Measurements from ENCODE around the gene MYO1B. TPM values are rescaled to one million over a fixed set of nuclear protein-coding genes. Genes with fewer than 3 reads are reported as not detected.
"Not testable (repeated sequence)": the region's sequence is repeated elsewhere in the genome, so short reads cannot be mapped to it uniquely, and the experiment has no call there.

The MYO1B gene
- total RNA-seq, 1 donor from 2014 or later, result 51.0 TPM

DNA sequence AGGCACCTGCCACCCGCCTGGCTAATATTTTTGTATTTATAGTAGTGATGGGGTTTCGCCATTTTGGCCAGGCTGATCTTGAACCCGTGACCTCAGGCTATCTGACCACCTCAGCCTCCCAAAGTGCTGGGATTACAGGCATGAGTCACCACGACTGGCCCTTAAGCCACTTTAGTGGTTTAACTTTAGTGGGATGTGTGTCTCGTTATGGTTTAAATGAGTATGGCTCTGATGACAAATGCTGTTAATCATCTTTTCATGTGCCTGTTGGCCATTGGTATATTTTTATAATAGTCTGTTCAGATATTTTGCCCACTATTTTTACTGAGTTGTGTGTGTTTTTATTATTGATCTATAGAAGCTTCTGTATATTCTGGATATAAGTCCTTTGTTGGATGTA lies 205.9 kb downstream of the MYO1B start:
- no peak for DNase-seq (ENCODE audit: low spot score)

DNA sequence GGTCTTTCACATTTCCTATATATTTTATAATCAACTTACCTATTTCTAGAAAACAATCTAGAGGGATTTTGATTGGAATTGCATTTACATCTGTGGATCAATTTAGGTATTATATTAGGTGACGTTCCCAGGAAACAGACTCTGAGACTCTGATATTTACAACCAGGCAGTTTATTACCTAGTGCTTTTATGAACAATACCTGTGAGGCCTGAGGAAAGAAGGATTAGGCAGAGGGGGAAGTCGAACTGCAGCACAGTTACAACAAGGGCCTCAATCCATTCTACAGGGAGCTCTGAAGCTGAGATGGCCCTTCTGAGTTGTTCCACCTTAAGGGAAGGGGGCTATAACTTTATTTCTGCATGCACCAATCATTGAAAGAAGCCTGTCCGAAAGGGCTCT lies 206.9 kb downstream of the MYO1B start:
- no peak for DNase-seq (ENCODE audit: low spot score)

DNA sequence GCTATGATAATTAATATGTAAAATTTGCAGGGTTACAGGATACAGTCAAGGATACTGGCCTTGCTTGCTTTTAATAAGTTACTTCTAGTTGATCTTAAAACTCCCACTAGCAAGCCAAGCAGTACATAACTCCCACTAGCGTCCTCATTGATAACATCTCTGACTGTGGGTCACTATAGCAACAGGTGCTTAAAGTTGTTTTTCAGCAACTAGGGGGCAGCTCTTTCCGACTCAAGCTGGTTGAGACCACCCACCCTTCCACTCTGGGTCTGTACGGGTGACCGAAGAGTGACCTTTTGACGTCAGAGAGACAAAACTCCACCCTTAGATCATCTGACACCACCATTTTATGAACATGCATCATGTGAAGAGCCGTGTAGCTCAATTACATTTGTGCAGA lies 208.6 kb downstream of the MYO1B start:
- no peak for DNase-seq (ENCODE audit: low spot score)

DNA sequence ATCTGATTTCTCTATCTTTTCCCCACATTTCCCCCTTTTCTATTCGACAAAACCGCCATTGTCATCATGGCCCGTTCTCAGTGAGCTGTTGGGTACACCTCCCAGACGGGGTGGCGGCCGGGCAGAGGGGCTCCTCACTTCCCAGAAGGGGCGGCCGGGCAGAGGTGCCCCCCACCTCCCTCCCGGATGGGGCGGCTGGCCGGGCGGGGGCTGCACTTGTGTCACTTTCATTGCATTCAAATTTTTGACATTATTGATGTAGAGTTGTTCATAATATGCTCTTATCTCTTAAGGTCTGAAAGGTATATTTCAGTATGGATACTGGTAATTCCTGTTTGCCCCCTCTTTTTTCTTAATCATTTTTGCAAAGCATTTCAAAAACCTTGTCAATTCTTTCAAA lies 211.3 kb downstream of the MYO1B start:
- DNase-seq (ENCODE audit: low spot score), result not testable (repeated sequence)

DNA sequence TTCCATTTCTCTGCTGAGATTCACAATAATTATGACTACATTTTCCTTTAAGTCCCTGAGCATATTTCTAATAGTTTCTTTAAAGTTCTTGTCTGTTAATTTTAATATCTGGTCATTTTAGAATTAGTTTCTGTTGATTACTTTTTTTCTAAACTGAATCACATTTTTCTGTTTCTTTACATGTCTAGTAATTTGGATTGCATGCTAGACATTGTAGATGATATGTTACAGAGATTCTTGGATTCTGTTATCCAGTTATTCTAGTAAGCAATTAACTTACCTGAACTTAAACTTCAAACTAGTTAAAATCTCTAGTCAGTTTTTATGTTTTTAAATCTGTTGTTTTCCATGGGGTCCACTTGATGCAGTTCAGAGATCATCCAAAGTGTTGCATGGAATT lies 214.0 kb downstream of the MYO1B start:
- no peak for DNase-seq (ENCODE audit: low spot score)

DNA sequence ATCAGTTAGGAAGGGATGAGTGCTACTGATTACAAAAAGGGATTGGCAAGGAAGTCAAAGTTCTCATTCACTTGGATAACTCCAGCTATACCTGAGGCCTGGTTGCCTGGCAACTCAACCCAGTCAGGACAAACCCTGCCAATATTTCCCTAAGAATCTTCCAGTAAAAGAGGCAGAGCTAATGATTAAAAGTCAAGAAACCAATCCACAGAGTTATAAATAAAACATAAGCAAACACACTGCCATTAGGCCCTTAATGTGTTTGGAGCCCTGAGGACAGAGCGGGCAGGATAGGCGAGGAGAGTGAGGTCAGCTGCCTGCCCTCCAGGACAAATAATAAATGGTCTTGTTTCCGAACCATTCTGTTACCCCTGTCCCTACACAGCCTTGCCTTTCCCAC lies 217.2 kb downstream of the MYO1B start:
- DNase-seq (ENCODE audit: low spot score), result no peak

DNA sequence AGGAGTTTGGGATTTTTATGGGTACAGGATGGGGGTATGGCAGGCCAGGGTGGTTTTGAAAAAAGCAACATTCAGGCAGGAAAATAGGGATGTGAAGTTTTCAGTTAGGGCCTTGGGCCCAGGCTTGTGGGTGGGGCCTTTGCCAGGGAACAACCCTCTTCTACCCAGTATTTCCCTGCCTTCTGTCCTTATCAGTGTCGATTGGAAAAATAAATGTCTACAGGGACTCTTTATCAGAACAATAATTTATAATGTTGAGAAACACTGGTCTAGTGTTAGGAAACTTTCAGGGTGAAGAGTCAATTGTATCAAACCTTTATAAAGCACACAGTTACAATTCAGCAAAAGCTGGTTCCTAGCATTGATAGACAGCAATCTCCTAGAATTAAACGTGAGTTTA lies 218.6 kb downstream of the MYO1B start:
- DNase-seq (ENCODE audit: low spot score), result no peak

DNA sequence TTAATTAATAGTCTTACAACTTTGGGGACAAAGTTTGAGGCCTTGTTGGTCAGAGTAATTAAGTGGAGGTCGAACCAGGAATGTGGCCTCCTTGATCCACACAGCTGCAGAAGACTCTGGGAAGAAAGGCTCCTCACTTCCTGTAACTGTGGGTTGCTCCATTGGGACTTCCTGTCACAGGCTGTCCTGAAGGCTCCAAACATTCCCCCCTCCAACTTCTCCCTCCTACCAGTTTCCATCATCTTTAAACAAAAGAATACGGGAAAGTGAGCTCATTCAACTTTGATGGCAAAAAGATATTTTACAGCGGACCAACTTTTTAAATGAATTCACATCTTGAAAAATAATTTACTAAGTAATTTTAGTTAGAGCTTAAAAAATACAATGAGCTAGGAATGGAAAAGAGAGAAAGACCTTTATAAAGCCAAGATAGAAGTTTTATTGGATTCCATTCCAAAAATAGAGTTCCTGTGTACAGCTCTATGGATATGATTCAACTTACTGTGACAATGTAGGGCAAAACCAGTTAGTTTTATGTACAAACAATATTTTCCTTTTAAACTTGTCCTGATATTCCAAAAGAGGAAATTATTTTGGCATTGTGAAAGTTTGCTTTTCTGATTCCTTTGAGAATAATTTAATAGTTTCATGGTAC lies 220.7 kb downstream of the MYO1B start:
- no peak for DNase-seq (ENCODE audit: low spot score)

DNA sequence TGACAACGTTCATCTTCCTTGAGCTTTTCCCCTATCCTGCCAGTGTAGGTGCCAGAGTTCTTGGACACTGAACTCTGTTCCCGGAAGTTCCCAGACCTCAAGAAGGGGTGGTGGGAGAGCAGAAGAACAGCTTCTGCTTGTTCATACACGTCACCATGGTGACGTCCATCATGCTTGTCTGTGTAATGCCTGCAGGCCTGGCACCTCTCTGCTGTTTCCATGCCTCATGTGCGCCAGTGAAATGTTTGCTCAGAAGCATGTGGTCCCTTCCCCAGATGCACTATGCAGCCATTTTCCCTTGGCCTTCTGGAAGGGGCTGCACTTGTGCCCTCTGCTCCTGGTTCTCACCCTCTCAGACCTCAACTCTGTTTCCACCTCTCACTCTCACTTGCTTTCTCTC lies 221.9 kb downstream of the MYO1B start:
- no peak for DNase-seq (ENCODE audit: low spot score)

DNA sequence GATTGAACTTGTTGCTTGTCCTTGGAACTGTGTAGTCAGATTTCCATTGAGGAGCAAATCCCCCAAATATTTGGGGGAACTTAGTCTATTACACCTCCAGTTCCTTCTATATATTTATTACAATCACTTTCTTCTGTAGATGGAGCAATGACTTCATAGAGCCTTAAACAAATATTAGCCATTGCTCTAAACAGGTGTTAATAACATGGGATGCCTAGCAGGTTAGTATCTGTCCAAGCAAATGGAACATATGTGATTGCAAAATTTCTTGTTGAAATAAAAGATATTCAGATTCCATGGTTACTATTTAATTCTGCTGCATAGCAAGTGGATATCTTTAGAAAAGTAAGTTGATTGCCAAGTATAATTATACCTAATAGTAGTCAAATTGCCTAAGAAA lies 225.1 kb downstream of the MYO1B start:
- DNase-seq (ENCODE audit: low spot score), result no peak

DNA sequence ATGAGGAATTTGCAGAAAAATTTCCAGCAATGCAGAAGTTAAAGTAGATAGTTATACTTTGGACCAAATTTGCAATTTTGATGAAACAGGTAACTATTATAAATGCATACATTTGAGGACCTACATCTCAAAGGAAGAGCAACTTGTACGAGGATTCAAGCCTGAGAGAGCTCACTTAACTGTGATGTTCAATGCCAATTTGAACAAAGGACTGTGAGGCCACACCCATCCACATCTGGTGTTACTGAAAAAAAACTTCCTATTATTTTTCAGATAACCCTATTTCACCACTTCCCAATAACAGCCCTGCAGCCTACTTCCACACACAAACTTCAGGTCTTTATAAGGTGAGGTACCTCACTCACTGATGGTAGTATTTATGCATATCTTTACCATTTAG lies 229.3 kb downstream of the MYO1B start:
- no peak for DNase-seq (ENCODE audit: low spot score)

Other genes with a start within 250 kb of the MYO1B start
- 60.7 TPM for gene STAT1, start 231.2 kb upstream of the MYO1B start, total RNA-seq (ENCODE audit: insufficient read depth, low replicate concordance)
- 3.9 TPM for gene STAT4, start 94.4 kb upstream of the MYO1B start, total RNA-seq (ENCODE audit: insufficient read depth, low replicate concordance)

All from umbilical cord (tissue), 2 donors.